Measurements from ENCODE around the gene RNF214.

RNF214 gene

GRCh38 chr11:117279711-117280376, 47.4 kb downstream of the RNF214 start:
- in situ Hi-C loops (cut with MboI; ENCODE audit: low sequenced_read_pairs): no loop called here

DNA sequence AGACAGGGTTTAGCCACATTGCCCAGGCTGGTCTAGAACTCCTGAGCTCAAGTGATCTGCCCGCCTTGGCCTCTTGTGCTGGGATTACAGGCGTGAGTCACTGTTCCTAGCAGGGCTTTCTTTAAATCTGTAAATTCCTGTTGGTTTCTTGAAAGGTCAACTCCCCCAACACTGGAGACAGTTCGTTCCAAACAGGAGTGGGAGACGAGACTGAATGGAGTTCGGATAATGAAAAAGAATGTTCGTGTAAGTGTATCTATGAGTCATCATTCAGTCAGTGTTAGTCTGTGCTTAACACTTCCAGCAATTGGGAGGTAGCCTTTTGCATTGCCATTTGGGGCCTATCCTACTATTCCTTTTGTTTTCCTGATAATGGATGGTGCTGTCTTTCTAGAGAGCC, 48.7 kb downstream of the RNF214 start:
- in situ Hi-C loops (cut with MboI; ENCODE audit: low sequenced_read_pairs): no loop called here

DNA sequence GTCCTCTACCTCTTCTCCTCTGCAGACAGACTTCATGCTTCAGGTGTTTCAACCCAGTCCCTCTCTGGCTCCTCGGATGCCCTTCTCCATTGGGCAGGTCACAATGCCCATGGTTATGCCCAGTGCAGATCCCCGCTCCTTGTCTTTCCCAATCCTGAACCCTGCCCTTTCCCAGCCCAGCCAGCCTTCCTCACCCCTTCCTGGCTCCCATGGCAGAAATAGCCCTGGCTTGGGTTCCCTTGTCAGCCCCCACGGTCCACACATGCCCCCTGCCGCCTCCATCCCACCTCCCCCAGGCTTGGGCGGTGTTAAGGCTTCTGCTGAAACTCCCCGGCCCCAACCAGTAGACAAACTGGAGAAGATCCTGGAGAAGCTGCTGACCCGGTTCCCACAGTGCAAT, 49.4 kb downstream of the RNF214 start:
- in situ Hi-C loops (cut with MboI; ENCODE audit: low sequenced_read_pairs): no loop called here

DNA sequence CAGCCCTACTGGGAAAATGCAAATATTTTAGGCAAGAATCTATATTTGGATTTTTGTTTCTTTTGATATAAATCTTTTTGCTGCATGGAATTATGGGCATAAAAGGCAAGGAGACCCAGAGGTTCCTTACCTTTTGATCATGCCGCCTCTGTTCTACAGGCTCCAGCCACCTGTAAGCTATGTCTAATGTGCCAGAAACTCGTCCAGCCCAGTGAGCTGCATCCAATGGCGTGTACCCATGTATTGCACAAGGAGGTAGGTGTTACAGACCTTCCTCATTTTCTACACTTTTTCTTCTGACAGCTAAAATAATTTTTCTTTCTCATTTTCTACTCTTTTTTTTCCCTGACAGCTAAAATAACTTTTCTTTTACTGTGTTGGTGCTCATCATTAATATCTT, 50.5 kb downstream of the RNF214 start:
- in situ Hi-C loops (cut with MboI; ENCODE audit: low sequenced_read_pairs): no loop called here

DNA sequence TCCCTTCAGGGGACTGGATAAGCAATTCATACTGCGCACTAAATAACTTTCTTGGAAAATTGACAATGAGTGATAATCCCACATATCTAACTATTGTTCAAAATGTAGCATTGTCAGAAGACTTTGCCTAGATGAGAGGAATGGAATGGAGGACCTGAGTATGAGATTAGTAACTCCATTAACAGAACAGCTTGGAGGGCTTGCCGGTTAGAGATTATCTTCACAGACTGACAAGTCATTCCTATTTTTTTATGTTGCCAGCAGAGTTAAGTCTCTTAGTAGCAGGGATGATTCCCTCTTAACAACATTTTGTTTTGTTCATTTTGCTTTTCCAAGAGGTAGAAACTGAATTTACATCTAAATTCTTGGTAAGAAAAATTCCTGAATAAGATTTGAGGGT, 51.6 kb downstream of the RNF214 start:
- in situ Hi-C loops (cut with MboI; ENCODE audit: low sequenced_read_pairs): no loop called here

- in situ Hi-C loops (cut with MboI; ENCODE audit: low sequenced_read_pairs): no loop called here
These were observed 54.1 kb downstream of the RNF214 start for GRCh38 chr11:117286588-117286987.

- in situ Hi-C loops (cut with MboI; ENCODE audit: low sequenced_read_pairs): no loop called here
These were observed 55.2 kb downstream of the RNF214 start for GRCh38 chr11:117287668-117288067.

- in situ Hi-C loops (cut with MboI; ENCODE audit: low sequenced_read_pairs): no loop called here
These were observed 57.3 kb downstream of the RNF214 start for GRCh38 chr11:117289795-117290194.

- in situ Hi-C loops (cut with MboI; ENCODE audit: low sequenced_read_pairs): no loop called here
These were observed 58.4 kb downstream of the RNF214 start, which contains the start of gene BACE1-AS for GRCh38 chr11:117290809-117291396. BACE1-AS (plus strand) TSS chr11:117291346.

DNA sequence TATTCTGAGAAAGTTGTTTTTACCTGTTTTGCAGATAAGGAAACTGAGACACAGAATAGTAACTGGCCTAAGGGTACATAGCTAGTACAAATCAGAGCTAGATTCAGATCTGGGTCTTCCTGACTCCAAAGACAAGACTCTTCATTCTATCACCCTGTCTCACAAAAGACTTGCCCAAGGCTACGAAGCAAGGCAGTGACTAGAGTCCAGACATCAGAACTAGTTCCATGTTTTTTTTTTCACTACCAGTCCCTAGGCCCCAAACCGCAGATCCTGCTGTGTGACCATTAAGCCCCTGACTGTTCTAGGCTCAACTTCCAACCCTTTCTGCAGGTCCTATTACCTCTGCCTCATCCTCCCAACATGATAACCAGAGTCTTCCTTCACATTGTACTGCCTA, 60.1 kb downstream of the RNF214 start:
- in situ Hi-C loops (cut with MboI; ENCODE audit: low sequenced_read_pairs): no loop called here

GRCh38 chr11:117295438-117296137, 63.1 kb downstream of the RNF214 start:
- in situ Hi-C loops (cut with MboI; ENCODE audit: low sequenced_read_pairs): no loop called here

- in situ Hi-C loops (cut with MboI; ENCODE audit: low sequenced_read_pairs): no loop called here
These were observed 64.4 kb downstream of the RNF214 start for GRCh38 chr11:117296881-117297280.

DNA sequence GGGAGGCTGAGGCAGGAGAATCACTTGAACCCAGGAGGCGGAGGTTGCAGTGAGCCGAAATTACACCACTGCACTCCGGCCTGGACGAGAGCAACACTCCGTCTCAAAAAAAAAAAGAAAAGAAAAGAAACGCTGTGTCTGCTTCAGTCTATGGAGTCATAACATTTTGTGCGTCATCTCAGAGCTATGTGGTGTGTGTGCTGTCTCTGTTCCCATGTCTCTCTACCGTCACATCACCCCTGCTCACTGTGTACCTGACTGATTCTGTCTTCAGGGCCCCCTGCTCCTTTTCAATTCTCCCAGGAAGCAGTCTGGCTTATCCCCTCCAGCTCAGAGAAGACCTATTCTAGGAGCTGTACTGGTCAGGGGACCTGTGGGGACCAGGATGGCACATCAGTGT, 65.7 kb downstream of the RNF214 start:
- in situ Hi-C loops (cut with MboI; ENCODE audit: low sequenced_read_pairs): no loop called here

- in situ Hi-C loops (cut with MboI; ENCODE audit: low sequenced_read_pairs): no loop called here
These were observed 67.1 kb downstream of the RNF214 start for GRCh38 chr11:117299351-117300282.

DNA sequence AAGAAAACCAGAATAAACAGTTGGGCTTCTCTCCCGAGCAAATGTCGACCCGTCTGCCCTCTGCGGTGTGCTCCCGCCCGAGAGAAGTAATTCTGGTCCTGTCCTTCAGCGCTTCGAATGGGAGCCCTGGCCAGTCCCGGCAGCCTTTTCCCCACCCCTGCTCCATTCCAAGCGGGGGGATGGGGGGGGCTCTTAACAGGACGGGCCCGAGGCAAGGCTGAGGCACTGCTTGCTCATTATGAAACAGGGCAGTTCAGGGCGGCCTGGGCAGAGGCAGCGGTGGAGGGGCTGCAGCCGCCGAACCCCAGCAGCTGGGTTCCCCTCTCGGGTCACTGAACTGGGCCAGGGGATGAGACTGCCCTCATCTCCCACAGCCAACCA, 67.8 kb downstream of the RNF214 start:
- in situ Hi-C loops (cut with MboI; ENCODE audit: low sequenced_read_pairs): no loop called here

DNA sequence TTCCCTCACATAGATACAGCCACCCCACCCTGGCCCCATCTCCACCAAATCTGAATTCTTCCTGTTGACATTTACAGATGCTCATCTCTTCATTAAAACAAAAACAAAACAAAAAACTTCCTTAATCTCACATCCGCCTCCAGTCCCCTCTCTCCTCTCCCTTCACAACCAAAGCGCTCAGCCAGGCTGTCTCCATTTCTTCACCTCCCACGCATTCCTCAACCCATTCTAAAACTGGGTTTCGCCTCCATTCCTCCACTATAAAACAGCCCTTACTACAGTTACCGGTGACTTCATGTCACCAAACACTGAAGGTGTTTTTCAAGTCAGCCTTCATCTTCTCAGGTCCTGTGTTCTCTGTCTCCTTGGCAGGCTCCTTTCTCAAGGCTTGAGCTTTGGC, 68.3 kb downstream of the RNF214 start:
- in situ Hi-C loops (cut with MboI; ENCODE audit: low sequenced_read_pairs): no loop called here

GRCh38 chr11:117302228-117302627, 69.8 kb downstream of the RNF214 start:
- in situ Hi-C loops (cut with MboI; ENCODE audit: low sequenced_read_pairs): no loop called here

DNA sequence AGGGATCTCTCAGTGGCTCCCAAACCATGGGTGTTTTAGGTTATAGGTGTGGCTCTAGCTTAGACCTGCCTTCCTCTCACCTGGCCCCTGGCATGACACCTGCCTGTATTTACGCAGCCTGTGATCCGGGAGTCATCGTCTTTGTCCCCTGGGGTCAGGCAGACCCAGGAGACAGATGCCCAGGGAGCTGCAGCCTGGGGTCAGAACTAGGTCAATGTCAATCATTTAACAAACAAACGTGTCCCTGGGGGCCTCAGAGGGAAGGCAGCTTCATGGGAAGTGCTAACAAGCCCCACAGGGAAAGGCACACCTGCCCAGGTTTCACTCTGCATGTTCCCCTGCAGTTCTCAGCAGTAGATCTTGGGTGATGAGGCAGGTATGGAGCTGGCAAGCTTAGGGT, 70.6 kb downstream of the RNF214 start:
- in situ Hi-C loops (cut with MboI; ENCODE audit: low sequenced_read_pairs): no loop called here

DNA sequence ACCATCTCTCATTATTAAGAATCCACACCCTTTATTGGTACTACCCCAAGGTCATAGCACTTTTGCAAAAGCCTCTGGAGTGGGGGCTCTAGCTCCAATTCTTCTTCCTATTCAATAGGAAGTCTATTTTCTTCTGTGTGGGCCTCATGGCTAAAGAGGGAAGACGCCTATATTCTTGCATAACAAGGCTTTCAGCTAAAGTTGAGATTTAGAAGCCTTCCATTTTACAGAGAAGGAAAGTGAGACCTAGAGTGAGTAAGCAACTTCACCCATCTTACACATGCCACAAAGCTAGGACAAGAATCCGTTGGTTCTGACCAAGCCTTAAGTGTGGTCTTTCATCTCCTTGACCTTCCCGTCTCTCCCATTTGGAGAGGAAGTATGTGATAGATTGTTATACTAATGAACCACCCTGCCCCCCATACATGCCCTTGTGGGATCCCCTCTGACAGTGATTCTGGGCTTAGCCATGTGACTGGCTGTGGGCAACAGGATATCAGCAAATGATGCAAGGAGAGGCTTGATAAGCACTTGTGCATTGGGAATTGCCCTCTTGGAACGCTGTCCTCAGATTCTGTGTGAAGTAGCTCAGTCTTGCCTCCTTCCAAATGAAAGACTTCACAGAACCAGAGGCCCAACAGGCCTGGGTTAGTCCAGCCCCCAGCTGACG, 71.3 kb downstream of the RNF214 start:
- in situ Hi-C loops (cut with MboI; ENCODE audit: low sequenced_read_pairs): no loop called here

- in situ Hi-C loops (cut with MboI; ENCODE audit: low sequenced_read_pairs): no loop called here
These were observed 72.7 kb downstream of the RNF214 start for GRCh38 chr11:117305145-117305544.

DNA sequence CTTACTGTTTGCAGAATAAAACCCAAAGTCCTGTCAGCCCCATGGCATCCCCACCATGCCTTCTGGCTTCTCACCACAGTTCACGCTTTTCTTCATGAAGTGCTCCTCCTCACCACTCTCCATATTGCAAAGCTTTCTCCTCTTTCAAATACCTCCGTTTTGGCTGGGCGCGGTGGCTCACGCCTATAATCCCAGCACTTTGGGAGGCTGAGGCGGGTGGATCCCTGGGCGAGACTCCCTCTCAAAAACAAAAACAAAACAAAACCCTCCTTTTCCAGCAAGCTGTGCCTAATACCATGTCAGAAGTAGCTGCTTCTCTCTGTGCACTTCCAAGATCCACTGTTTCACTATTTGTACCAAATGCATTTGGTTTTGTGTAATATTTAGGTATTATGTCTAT, 76.8 kb downstream of the RNF214 start:
- in situ Hi-C loops (cut with MboI; ENCODE audit: low sequenced_read_pairs): no loop called here

Data from HL-60/S4 (cell line).